ENCODE data around the gene MAML2.

GRCh38 chr11:96303064-96303463 is 39.9 kb downstream of the MAML2 start:
- TF ChIP-seq, protein P1, sequence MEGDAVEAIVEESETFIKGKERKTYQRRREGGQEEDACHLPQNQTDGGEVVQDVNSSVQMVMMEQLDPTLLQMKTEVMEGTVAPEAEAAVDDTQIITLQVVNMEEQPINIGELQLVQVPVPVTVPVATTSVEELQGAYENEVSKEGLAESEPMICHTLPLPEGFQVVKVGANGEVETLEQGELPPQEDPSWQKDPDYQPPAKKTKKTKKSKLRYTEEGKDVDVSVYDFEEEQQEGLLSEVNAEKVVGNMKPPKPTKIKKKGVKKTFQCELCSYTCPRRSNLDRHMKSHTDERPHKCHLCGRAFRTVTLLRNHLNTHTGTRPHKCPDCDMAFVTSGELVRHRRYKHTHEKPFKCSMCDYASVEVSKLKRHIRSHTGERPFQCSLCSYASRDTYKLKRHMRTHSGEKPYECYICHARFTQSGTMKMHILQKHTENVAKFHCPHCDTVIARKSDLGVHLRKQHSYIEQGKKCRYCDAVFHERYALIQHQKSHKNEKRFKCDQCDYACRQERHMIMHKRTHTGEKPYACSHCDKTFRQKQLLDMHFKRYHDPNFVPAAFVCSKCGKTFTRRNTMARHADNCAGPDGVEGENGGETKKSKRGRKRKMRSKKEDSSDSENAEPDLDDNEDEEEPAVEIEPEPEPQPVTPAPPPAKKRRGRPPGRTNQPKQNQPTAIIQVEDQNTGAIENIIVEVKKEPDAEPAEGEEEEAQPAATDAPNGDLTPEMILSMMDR (IDR thresholded peaks at IDR 0.05), result no peak
- TF ChIP-seq POLR2A (IDR thresholded peaks at IDR 0.05; ENCODE audit: low read depth), result no peak

All from esophagus muscularis mucosa (tissue), 3 donors.